HG02678 (cell line): ENCODE measurements around the gene IDUA.

ENCODE experiments used
- ATAC-seq: cut with Tn5 transposase; IDR thresholded peaks from one replicate; pipeline ENCODE4 v1.9.1; 2021; ENCODE audit warnings: mild to moderate bottlenecking, moderate library complexity; ENCODE audit not compliant: unreplicated experiment

Gene IDUA

DNA sequence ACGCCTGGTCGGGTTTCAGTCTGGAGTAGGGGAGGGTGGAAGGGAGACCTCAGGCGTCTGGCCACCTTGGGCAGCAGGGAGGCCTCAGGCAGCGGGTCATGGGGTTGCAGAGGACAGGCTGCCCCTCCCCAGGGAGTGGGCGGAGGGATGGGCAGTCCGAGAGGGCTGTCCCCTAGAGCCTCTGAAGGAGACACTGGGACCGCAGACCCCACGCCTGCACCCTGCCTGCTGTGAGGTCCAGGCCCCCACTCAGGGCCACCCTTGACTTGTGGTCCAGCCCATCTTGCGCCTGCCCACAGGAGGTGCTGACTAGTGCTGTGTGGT is 41.0 kb downstream of the IDUA start:
- ATAC-seq, result no peak

GRCh38 chr4:1028574-1029220 is 41.9 kb downstream of the IDUA start:
- ATAC-seq, result no peak

DNA sequence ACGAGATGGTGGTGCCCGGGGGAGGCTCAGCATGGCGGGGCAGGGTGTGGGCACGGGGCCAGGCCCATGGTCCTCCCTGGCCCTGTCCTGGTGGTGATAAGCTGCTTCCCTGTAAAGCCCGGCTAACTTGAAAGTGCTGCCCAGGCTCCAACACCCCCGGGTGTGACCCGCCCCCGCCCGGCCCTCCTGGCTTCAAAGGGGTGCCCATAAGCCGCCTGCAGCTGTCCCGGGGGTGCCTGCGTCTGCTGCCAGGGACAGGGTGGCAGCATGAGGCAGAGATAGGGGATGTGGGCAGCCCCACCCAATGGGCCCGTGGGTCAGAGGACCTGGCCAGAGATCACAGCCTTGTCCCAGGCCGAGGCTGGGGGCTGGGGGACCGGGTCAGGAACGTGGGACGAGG is 42.7 kb downstream of the IDUA start:
- no peak for ATAC-seq

GRCh38 chr4:1030031-1030430 is 43.2 kb downstream of the IDUA start:
- no peak for ATAC-seq

DNA sequence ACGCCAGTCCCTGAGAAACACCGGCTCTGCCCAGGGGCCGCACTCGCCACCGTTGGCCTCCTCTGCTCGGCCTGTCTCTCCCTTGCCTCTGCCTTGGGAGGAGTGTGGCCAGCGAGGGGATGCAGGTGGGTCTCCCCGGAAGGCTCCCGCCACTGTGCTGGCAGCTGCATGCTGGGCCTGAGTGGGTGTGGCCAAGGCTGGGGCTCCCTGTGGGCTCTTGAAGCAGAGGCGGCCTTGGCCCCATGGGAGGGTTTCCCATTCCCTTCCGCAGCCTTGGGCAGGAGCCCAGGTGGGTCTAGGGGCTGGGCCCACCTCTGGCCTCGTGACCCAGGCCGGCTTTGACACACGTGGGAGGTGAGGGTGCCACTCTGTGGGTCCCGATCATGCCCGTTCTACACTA is 43.7 kb downstream of the IDUA start:
- no peak for ATAC-seq

DNA sequence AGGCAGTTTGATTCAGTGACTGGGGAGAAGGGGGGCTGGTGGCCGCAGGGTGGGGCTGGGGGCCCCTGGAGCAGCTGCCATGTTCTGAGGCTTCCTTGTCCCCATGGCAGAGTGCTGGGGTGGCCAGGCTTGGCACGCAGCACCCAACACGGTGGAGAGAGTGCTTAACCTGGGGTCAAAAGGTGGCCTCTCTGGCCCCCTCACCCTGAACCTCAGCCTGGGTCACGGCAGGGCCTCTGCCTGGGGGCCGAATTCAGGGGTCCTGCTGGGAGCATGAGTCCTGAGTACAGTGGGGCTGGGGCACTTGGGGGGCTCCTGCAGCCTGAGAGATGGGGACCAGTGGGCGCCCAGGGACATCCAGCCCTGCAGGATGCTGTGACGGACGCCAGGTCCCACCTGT is 44.5 kb downstream of the IDUA start:
- ATAC-seq, result no peak

GRCh38 chr4:1031956-1032795 is 45.3 kb downstream of the IDUA start:
- no peak for ATAC-seq

- no peak for ATAC-seq
Measured at GRCh38 chr4:1032861-1033260, 46.0 kb downstream of the IDUA start.

DNA sequence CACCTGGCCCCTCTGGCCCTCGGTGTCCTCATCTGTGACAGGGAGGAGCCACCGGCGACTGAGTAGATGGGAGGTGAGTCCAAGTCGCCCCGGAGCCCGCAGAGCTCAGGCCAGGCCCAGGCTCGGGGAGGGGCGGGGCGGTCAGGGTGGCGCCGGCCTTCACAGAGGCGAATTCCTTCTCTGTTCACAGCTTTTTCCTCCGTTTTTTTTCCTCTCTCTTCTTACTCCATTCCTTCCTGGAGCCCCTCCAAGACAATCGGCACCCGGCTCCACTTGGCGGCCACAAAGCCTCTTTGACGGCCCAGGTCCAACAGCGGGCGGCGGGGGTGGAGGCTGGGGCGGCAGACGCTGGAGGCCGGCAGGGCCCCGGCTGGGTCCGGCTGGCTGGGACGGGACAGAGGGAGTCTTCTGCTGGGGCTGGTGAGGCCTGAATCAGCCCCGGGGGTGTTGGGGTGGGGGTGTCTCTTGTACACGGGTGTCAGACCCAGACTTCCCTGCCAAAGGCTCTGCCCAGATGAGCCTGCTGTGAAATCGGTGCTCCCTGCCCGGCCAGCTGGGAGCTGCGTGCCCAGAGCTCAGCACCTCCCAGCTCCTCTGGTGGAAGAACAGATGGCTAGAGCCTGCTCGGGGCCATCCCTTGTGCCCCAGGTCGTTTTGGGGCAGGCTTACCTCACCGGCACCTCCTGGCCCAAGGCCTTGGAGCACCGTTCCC is 47.2 kb downstream of the IDUA start:
- no peak for ATAC-seq

GRCh38 chr4:1035510-1035909 is 48.7 kb downstream of the IDUA start:
- ATAC-seq, result no peak

DNA sequence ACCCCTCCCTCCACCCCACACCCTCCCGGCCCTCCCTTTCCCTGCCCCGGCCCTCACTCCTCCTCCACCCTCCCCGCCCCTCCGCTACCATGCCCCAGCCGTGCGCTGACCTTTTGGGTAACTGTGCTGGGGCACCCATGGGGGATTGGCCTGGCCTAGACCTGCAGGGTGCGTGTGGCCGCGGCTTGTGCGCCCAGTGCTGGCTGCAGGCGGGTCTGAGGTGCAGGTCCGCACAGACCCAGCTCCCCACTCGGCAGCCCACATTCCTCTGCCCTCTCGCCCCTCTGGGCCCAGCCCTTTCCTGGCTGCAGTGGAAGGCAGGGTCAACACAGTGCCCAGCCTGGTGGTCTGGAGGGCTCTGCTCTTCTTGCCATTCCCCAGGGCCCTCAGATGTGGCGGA is 49.3 kb downstream of the IDUA start:
- no peak for ATAC-seq

DNA sequence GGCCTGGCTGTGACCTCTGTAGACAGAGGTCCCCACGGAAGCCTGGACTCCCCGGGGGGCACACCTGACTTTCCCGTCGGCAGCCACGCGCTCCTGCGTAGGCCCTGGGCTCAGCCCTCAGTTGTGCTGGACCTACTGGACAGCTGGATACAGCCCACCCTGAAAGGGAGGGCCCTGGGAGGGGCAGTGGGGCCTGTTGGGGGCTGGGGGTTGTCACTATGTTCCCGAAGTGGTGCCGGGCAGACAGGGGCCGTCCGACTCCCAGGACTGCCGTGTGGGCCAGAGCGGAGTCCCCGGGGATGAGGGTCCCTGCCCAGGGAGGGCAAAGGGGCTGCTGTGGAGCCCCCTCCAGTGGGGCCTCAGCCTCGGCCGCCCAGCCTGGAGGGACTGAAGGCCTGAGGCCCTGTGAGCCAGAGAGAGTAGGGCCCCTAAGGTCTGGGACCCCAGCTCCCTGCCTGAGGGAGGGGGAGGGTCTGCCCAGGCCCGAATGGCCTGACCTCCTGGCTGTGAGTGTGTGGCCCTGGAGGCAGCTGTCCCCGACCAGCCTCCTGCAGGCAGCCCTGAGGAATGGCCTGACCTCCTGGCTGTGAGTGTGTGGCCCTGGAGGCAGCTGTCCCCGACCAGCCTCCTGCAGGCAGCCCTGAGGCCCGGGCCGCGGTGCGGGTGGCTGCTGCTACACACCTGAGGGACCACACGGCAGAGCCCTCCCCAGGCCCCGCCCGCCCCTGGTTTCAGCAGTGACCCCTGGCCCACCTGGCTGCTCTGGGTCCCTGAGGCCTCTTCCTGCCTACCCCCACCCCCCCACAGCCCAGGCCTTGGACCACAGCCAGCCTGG is 50.3 kb downstream of the IDUA start:
- ATAC-seq, result no peak

DNA sequence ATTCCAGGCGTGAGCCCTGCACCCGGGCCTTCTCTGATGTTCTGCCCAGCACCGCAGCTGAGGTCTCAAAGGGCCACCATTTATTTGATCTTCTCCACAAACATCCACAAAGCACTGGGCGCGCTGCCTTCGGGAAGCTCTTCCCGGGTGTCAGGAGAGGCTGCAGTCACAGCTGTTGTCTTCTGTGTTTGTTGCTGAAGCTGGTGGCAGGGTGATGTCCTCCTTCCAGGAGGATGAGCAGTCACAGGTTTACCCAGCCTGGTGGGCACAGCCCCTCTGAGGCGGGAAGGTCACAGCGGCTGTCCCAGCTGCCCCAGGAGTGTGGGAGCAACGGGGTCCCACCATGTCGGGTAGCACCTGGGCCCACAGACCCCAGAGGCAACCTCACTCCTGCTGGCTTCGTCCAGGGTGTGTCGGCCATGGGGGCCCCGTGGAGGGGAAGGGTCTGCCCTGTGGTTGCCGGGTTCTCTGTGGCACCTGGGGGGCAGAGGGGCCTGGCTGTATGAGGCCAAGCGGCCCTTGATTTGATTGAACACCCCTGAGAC is 52.2 kb downstream of the IDUA start:
- ATAC-seq, result no peak

- no peak for ATAC-seq
Measured at GRCh38 chr4:1039493-1040343, 52.9 kb downstream of the IDUA start.

GRCh38 chr4:1040344-1041146 is 53.7 kb downstream of the IDUA start:
- no peak for ATAC-seq

DNA sequence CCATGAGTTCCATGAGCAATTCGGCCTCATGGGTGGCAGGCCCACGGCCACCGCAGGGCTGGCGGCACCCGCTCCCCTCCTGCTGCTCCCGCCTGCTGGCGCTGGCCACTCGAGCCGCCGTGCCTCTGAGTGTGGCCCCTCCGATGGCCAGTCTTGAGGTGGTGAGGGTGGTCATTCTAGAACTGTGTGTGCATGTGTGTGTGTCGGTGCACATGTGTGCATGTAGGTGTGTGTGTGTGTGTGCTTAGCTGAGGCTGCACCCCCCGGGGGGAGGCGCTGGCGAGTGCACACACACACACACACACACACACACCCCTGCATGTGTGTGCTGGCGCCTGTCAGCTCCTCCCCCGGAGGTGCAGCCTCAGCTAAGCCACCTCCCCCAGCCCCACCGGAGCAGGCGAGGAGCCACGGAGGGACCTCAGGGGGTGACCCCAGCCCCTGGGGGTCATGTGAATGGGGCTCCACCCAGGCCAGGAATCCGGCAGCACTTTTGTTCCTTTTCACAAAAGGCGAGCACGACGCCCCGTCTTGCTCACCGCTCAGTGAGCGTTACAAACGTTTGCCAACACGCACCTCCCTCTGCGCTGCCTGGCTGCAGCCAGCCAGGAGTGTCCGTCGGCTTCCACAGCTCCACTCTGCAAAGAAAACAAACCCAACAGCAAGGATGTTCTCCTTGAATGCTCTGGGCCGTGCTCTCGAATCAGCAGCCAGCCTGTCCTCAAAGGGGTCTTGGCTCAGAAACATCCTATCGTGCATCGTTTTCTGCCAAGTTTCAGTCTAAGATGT is 54.5 kb downstream of the IDUA start:
- no peak for ATAC-seq

GRCh38 chr4:1041936-1042330 is 55.1 kb downstream of the IDUA start:
- ATAC-seq, result no peak

GRCh38 chr4:1042352-1043055 is 55.7 kb downstream of the IDUA start:
- no peak for ATAC-seq
